HG03139 (cell line): ENCODE results near the gene NCLN.

Experiments used
- ATAC-seq: cut with Tn5 transposase; IDR thresholded peaks from one replicate; pipeline ENCODE4 v1.9.1; 2021; ENCODE audit not compliant: unreplicated experiment

Gene NCLN

DNA sequence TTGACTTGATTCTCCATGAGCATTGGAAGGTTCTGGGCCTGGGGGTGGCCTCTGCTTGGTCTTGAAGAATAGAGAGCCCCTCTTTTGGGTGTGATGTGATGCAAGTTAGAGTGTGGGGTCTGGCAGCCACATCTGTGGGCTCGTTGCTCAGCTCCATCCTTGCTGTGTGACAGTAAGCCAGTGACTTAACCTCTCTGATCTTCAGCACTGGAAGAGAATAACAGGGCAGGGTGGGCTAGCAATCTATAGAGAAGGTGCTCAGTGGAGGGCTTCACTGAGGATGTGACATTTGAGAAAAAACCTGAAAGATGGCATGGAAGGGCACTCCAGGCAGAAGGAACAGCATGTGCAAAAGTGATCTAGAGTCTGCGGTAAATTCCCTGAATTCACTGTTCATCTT is 66.9 kb downstream of the NCLN start:
- ATAC-seq = no peak

DNA sequence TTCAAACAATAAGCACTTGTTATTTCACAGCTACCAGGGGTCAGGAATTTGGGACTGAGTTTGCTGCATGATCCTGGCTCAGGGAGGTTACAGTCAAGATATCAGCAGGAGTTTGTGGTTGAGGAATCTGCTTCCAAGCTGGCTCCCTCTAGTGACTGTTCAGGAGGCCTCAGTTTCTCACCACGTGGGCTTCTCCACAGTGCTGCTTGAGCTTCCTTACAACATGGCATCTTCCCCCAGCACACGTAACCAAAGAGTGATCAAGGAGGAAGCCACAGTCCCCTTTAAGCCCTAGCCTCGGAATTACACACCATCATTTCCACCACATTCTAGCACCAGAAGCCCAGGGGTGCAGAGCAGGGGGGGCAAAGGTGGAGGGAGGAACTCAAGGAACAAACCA is 67.5 kb downstream of the NCLN start:
- no peak for ATAC-seq

DNA sequence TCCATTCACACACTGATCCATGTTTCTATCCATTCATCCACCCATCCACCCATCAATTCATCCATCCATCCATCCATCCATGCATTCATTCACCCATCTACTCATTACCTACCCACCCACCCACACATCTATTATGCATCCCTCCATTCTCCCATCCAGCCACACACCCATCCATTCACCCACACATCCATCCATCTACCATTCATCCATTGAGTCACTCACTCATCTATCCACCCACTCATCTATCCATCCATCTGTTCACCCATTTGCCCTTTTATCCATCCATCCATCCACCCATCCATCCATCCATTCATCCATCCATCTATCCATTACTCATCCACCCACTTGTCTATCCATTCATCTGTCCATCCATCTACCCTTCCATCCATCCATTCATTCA is 68.8 kb downstream of the NCLN start:
- no peak for ATAC-seq

DNA sequence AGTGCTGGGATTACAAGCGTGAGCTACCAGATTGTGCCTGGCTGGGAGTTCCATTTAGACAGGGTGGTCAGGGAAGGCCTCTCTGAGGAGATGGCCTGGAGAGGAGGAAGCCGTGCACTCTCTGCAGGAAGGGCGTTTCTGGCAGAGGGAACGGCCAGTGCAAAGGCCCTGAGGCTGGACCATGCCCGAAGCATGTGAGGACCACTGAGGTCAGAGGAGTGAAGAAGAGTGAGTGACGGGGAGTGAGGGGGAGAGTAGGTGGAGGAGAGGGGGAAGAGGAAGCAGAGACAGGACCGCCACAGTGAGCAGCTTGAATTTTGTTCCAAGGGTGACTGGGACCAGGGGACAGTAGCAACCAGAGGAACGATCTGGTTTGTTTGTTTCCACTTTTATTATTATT is 71.3 kb downstream of the NCLN start:
- ATAC-seq = no peak
